SK-N-MC (cell line): ENCODE measurements around the gene ME1.

ENCODE experiments used
- EZH2 ChIP-seq: fragments of 200-600 bp; sonication (generic); IDR thresholded peaks from one replicate; pipeline ENCODE4 v1.6.1; 2017; ENCODE audit warnings: antibody characterized with exemption
- POLR2AphosphoS5 ChIP-seq: IDR thresholded peaks from 2 replicates; pipeline ENCODE4 v1.6.1; 2012; ENCODE audit warnings: mild to moderate bottlenecking, low read depth, low read length, borderline replicate concordance

DNA sequence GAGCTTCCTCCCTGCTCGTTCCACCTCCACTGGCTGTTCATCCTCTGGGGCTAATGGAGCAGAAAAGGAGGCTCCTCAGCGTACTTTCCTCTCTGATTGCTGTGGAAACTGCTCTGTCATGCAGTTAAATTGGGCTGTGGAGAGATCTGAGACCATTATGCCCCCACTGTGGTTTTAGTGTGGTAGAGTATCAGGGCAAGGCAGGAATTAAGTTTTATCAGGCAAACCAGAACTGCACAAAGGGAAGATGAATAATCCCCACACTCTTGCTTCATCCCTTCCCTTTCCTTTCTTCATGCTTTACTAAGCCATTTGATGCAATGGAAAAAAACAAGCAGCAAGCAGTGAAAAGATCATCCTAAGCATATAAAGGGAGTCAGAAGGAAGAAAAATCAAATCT, 11.9 kb upstream of the ME1 start:
- TF ChIP-seq EZH2: no peak
- no peak for TF ChIP-seq POLR2AphosphoS5
